GM19099 (cell line): ENCODE results near the gene DPH2.

ENCODE experiments used
- POLR2A ChIP-seq: IDR thresholded peaks from 3 replicates; pipeline ENCODE4 v1.6.1; 2011; ENCODE audit warnings: low read depth; ENCODE audit not compliant: insufficient read length; ENCODE audit errors: extremely low read depth

DPH2 gene

GRCh38 chr1:43952731-43953346, 17.0 kb upstream of the DPH2 start:
- no peak for TF ChIP-seq POLR2A

GRCh38 chr1:43953361-43953760, 16.4 kb upstream of the DPH2 start:
- TF ChIP-seq POLR2A: no peak

GRCh38 chr1:43954036-43954435, 15.8 kb upstream of the DPH2 start:
- no peak for TF ChIP-seq POLR2A

- TF ChIP-seq POLR2A: no peak
Observed at GRCh38 chr1:43956234-43956633, 13.6 kb upstream of the DPH2 start.

GRCh38 chr1:43957407-43958040, 12.3 kb upstream of the DPH2 start:
- no peak for TF ChIP-seq POLR2A

- no peak for TF ChIP-seq POLR2A
Observed at GRCh38 chr1:43958351-43959255, 11.2 kb upstream of the DPH2 start.

GRCh38 chr1:43960798-43961197, 9.0 kb upstream of the DPH2 start:
- TF ChIP-seq POLR2A: no peak

- no peak for TF ChIP-seq POLR2A
Observed at GRCh38 chr1:43961692-43962091, 8.1 kb upstream of the DPH2 start.

- TF ChIP-seq POLR2A: no peak
Observed at GRCh38 chr1:43962324-43962723, 7.5 kb upstream of the DPH2 start.

- no peak for TF ChIP-seq POLR2A
Observed at GRCh38 chr1:43963006-43963405, 6.8 kb upstream of the DPH2 start.

GRCh38 chr1:43963890-43964289, 5.9 kb upstream of the DPH2 start:
- TF ChIP-seq POLR2A: no peak

GRCh38 chr1:43965316-43965715, 4.5 kb upstream of the DPH2 start:
- TF ChIP-seq POLR2A: no peak

GRCh38 chr1:43968348-43968948, 1.4 kb upstream of the DPH2 start:
- TF ChIP-seq POLR2A: no peak

GRCh38 chr1:43969416-43969745, 429 bp upstream of the DPH2 start:
- TF ChIP-seq POLR2A: no peak

GRCh38 chr1:43970502-43970901, 692 bp downstream of the DPH2 start:
- no peak for TF ChIP-seq POLR2A

GRCh38 chr1:43970911-43971310, 1.1 kb downstream of the DPH2 start:
- no peak for TF ChIP-seq POLR2A

- no peak for TF ChIP-seq POLR2A
Observed at GRCh38 chr1:43971336-43971980, 1.6 kb downstream of the DPH2 start.
